ENCODE measurements around the gene NID1.

NID1 gene

GRCh38 chr1:236064674-236065508 lies at the start of gene NID1:
TSS of gene NID1 (minus strand) at chr1:236065090. CDS start at chr1:236065079, 11 bp downstream.
- DNase-seq = peak; percentile 6

- no peak for DNase-seq
Measured at GRCh38 chr1:236114076-236114747, 49.3 kb upstream of the NID1 start.

- no peak for DNase-seq
Measured at GRCh38 chr1:236113324-236114032, 48.6 kb upstream of the NID1 start.

- DNase-seq = no peak
Measured at GRCh38 chr1:236112332-236112627, 47.4 kb upstream of the NID1 start.

- DNase-seq = no peak
Measured at GRCh38 chr1:236111527-236112331, 46.8 kb upstream of the NID1 start.

- DNase-seq = no peak
Measured at GRCh38 chr1:236110137-236110536, 45.2 kb upstream of the NID1 start.

GRCh38 chr1:236108027-236108648 lies 43.2 kb upstream of the NID1 start:
- no peak for DNase-seq

- no peak for DNase-seq
Measured at GRCh38 chr1:236107121-236107907, 42.4 kb upstream of the NID1 start.

- peak; percentile 48 for DNase-seq
Measured at GRCh38 chr1:236103646-236104218, 38.8 kb upstream of the NID1 start.

- DNase-seq = no peak
Measured at GRCh38 chr1:236103059-236103458, 38.2 kb upstream of the NID1 start.

- DNase-seq = no peak
Measured at GRCh38 chr1:236102611-236103010, 37.7 kb upstream of the NID1 start.

GRCh38 chr1:236101233-236102200 lies 36.6 kb upstream of the NID1 start:
- DNase-seq = no peak

- DNase-seq = no peak
Measured at GRCh38 chr1:236100799-236101198, 35.9 kb upstream of the NID1 start.

GRCh38 chr1:236099355-236099974 lies 34.6 kb upstream of the NID1 start:
- DNase-seq = no peak

GRCh38 chr1:236098267-236098666 lies 33.4 kb upstream of the NID1 start:
- DNase-seq = no peak

GRCh38 chr1:236096660-236097482 lies 32.0 kb upstream of the NID1 start:
- DNase-seq = peak; percentile 88

- no peak for DNase-seq
Measured at GRCh38 chr1:236095705-236096520, 31.0 kb upstream of the NID1 start.

GRCh38 chr1:236092899-236093298 lies 28.0 kb upstream of the NID1 start:
- no peak for DNase-seq
